ENCODE data around the gene TLX3. TPM values are rescaled to one million over a fixed set of nuclear protein-coding genes. Genes with fewer than 3 reads are reported as not detected.
"Not testable (repeated sequence)": the region's sequence is repeated elsewhere in the genome, so short reads cannot be mapped to it uniquely, and the experiment has no call there.

TLX3 gene
- total RNA-seq, 4 donors from 2014 or later: not detected

- H3K9me3 ChIP-seq: no peaks in the 10 kb centered on the region
- H3K27ac ChIP-seq: no peak overlapping the region
- no peaks in the 10 kb centered on the region for H3K27me3 ChIP-seq
- no peak for DNase-seq
- no peak for TF ChIP-seq POLR2A (IDR thresholded peaks at IDR 0.05)
- TF ChIP-seq CTCF (IDR thresholded peaks at IDR 0.05): no peak
- no peaks in the 10 kb centered on the region for H3K36me3 ChIP-seq
- H3K4me1 ChIP-seq: no peaks in the 10 kb centered on the region
- H3K4me3 ChIP-seq: no peak overlapping the region
Measured at GRCh38 chr5:171295801-171296200, 13.2 kb upstream of the TLX3 start.

GRCh38 chr5:171297941-171298340 is 11.1 kb upstream of the TLX3 start:
- not testable (repeated sequence) for H3K36me3 ChIP-seq, H3K27ac ChIP-seq, DNase-seq

GRCh38 chr5:171299228-171299627 is 9.8 kb upstream of the TLX3 start:
- DNase-seq: no peak
- TF ChIP-seq CTCF (IDR thresholded peaks at IDR 0.05) (no peak), POLR2A (IDR thresholded peaks at IDR 0.05) (no peak)
- H3K27me3 ChIP-seq: no peaks in the 10 kb centered on the region
- no peak overlapping the region for H3K27ac ChIP-seq
- no peaks in the 10 kb centered on the region for H3K4me1 ChIP-seq
- no peaks in the 10 kb centered on the region for H3K36me3 ChIP-seq
- H3K4me3 ChIP-seq: no peak overlapping the region
- H3K9me3 ChIP-seq: no peaks in the 10 kb centered on the region

More at GRCh38 chr5:171297941-171298340, 11.1 kb upstream of the TLX3 start:
- not testable (repeated sequence) for H3K4me3 ChIP-seq, H3K9me3 ChIP-seq, H3K4me1 ChIP-seq, H3K27me3 ChIP-seq

GRCh38 chr5:171299851-171300250 is 9.2 kb upstream of the TLX3 start:
- no peak for TF ChIP-seq CTCF (IDR thresholded peaks at IDR 0.05)
- no peak for TF ChIP-seq POLR2A (IDR thresholded peaks at IDR 0.05)
- no peak for DNase-seq
- no peak overlapping the region for H3K27ac ChIP-seq
- no peaks in the 10 kb centered on the region for H3K4me1 ChIP-seq
- H3K36me3 ChIP-seq: no peaks in the 10 kb centered on the region
- H3K9me3 ChIP-seq: no peaks in the 10 kb centered on the region
- H3K4me3 ChIP-seq: no peak overlapping the region
- H3K27me3 ChIP-seq: no peaks in the 10 kb centered on the region

GRCh38 chr5:171300358-171300757 is 8.7 kb upstream of the TLX3 start:
- Histone ChIP-seq H3K4me3 (no peak overlapping the region), H3K4me1 (no peaks in the 10 kb centered on the region), H3K27me3 (no peaks in the 10 kb centered on the region), H3K27ac (no peak overlapping the region), H3K36me3 (no peaks in the 10 kb centered on the region), H3K9me3 (no peaks in the 10 kb centered on the region)
- no peak for DNase-seq
- TF ChIP-seq CTCF (IDR thresholded peaks at IDR 0.05) (no peak), POLR2A (IDR thresholded peaks at IDR 0.05) (no peak)

- peaks cover 3 to 45% of the 10 kb centered on the region in 2 donors for H3K27me3 ChIP-seq
Measured at GRCh38 chr5:171306166-171306565, 2.9 kb upstream of the TLX3 start.

More at GRCh38 chr5:171306166-171306565, 2.9 kb upstream of the TLX3 start:
- no peaks in the 10 kb centered on the region for H3K36me3 ChIP-seq
- no peak overlapping the region for H3K4me3 ChIP-seq
- DNase-seq: no peak
- no peaks in the 10 kb centered on the region for H3K9me3 ChIP-seq
- peaks cover 0 to 28% (median 0%) of the 10 kb centered on the region in 4 donors for H3K4me1 ChIP-seq
- TF ChIP-seq POLR2A (IDR thresholded peaks at IDR 0.05) (no peak), CTCF (IDR thresholded peaks at IDR 0.05) (no peak)
- no peak overlapping the region for H3K27ac ChIP-seq
